PC-9 (cell line): ENCODE measurements around the gene KLRD1.

ENCODE experiments used
- CTCF ChIP-seq: fragments of 200-600 bp; sonication (generic); conservative IDR thresholded peaks from 2 replicates; pipeline ENCODE4 v1.6.1; 2017; ENCODE audit warnings: mixed run types, antibody characterized with exemption, mild to moderate bottlenecking, moderate library complexity
- EZH2 ChIP-seq: fragments of 200-600 bp; sonication (generic); IDR thresholded peaks from 2 replicates; pipeline ENCODE4 v1.8.0; 2017; ENCODE audit warnings: antibody characterized with exemption, low read depth

- no peak for TF ChIP-seq CTCF
- TF ChIP-seq EZH2 = no peak
Observed at GRCh38 chr12:10268037-10268436, 39.6 kb upstream of the KLRD1 start.
